GM18519 (cell line): ENCODE measurements around the gene PALLD.

Experiments
- ATAC-seq: cut with Tn5 transposase; IDR thresholded peaks from one replicate; pipeline ENCODE4 v1.9.1; 2021; ENCODE audit warnings: mild to moderate bottlenecking, moderate library complexity; ENCODE audit not compliant: unreplicated experiment, low FRiP score

The PALLD gene

GRCh38 chr4:168659741-168660465, 163.1 kb downstream of the PALLD start:
- no peak for ATAC-seq

GRCh38 chr4:168662297-168662984, 165.6 kb downstream of the PALLD start:
- no peak for ATAC-seq

GRCh38 chr4:168664242-168664891, 167.5 kb downstream of the PALLD start:
- no peak for ATAC-seq

- no peak for ATAC-seq
Measured at GRCh38 chr4:168666531-168666930, 169.7 kb downstream of the PALLD start.

- no peak for ATAC-seq
Measured at GRCh38 chr4:168667376-168667775, 170.5 kb downstream of the PALLD start.

- no peak for ATAC-seq
Measured at GRCh38 chr4:168667921-168668320, 171.1 kb downstream of the PALLD start.

GRCh38 chr4:168673476-168673875, 176.6 kb downstream of the PALLD start:
- ATAC-seq = no peak

GRCh38 chr4:168674077-168674747, 177.4 kb downstream of the PALLD start:
- ATAC-seq = no peak

GRCh38 chr4:168674866-168675265, 178.0 kb downstream of the PALLD start:
- ATAC-seq = no peak

GRCh38 chr4:168677063-168677462, 180.2 kb downstream of the PALLD start:
- ATAC-seq = no peak

- ATAC-seq = no peak
Measured at GRCh38 chr4:168677879-168678278, 181.0 kb downstream of the PALLD start.

GRCh38 chr4:168678751-168679366, 182.0 kb downstream of the PALLD start:
- ATAC-seq = no peak

GRCh38 chr4:168679397-168679796, 182.5 kb downstream of the PALLD start:
- ATAC-seq = no peak

GRCh38 chr4:168679819-168680218, 183.0 kb downstream of the PALLD start:
- ATAC-seq = no peak

GRCh38 chr4:168682898-168683500, 186.1 kb downstream of the PALLD start:
- ATAC-seq = no peak

GRCh38 chr4:168683595-168683994, 186.7 kb downstream of the PALLD start:
- no peak for ATAC-seq

- peak; percentile 96 for ATAC-seq
Measured at GRCh38 chr4:168685136-168685809, 188.4 kb downstream of the PALLD start.

GRCh38 chr4:168688584-168688983, 191.7 kb downstream of the PALLD start:
- ATAC-seq = no peak

- ATAC-seq = no peak
Measured at GRCh38 chr4:168689791-168690190, 192.9 kb downstream of the PALLD start.

- no peak for ATAC-seq
Measured at GRCh38 chr4:168690199-168690598, 193.3 kb downstream of the PALLD start.
